ENCODE measurements around the gene BRD4.

The BRD4 gene

GRCh38 chr19:15198951-15199660, 133.2 kb downstream of the BRD4 start:
- no peak for TF ChIP-seq POLR2A (IDR thresholded peaks at IDR 0.05; ENCODE audit: low read depth, low read length)
- no peak for FAIRE-seq
- no peak for DNase-seq (ENCODE audit: insufficient read length, low spot score)

DNA sequence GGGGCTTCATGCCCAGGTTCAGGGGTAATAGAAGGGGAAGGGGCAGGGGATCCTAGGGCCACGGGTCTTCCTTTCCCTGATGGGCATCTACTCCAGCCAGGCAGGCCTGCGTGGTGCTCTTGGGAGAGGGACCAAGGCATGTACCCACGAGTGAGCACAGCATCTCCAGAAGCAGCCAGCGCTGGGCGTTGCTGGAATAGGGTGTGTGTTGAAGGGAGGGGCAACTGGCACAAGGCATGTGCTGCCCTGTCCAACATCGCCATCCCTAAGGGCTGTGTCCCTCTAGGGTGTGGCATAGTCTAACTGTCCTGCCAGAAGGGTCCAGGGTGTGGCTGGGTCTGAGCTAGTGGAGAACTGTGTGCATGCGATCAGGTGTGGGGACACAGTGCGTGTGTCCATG, 134.4 kb downstream of the BRD4 start:
- no peak for DNase-seq (ENCODE audit: insufficient read length, low spot score)
- FAIRE-seq, result no peak
- TF ChIP-seq POLR2A (IDR thresholded peaks at IDR 0.05; ENCODE audit: low read depth, low read length), result no peak

DNA sequence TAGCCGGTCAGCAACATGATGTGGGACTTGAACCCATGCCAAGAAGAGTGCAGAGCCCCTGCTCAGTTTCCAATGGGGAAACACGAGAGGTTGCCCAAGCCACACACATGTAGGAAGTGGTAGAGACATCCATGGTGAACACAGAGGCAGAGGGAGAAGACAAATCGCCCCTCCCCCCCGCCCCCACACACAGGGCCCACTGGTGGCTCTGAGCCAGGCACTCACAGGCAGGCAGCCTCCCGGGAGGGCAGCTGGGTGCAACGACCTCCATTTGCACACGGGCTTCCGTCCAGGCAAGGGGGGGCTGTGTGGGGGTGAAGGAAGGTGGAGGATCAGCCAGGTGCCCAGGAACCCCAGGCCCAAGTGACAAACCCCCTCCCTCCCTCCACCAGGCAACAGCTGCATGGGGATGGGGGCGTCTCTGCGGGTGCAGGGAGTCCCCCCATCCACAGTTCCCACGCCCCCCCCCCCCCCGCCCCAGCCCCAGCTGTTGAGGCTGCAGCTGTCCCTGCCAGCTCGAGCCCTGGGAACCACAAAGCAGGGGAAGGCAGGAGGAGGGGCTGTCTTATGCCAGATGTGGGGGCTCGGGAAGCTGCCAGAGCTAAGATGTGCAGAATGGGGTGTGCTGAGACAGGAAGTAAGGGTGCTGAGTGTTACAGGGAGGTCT, 134.9 kb downstream of the BRD4 start:
- FAIRE-seq, result no peak
- no peak for DNase-seq (ENCODE audit: insufficient read length, low spot score)

GRCh38 chr19:15196360-15197005, 135.9 kb downstream of the BRD4 start:
- DNase-seq (ENCODE audit: insufficient read length, low spot score), result no peak
- FAIRE-seq, result no peak
- TF ChIP-seq POLR2A (IDR thresholded peaks at IDR 0.05; ENCODE audit: low read depth, low read length), result no peak

More for the DNA sequence above, 134.9 kb downstream of the BRD4 start:
- TF ChIP-seq POLR2A (IDR thresholded peaks at IDR 0.05; ENCODE audit: low read depth, low read length), result no peak

- no peak for FAIRE-seq
- DNase-seq (ENCODE audit: insufficient read length, low spot score), result peak; percentile 86
- no peak for TF ChIP-seq POLR2A (IDR thresholded peaks at IDR 0.05; ENCODE audit: low read depth, low read length)
Measured at GRCh38 chr19:15195371-15196334, 136.7 kb downstream of the BRD4 start.

DNA sequence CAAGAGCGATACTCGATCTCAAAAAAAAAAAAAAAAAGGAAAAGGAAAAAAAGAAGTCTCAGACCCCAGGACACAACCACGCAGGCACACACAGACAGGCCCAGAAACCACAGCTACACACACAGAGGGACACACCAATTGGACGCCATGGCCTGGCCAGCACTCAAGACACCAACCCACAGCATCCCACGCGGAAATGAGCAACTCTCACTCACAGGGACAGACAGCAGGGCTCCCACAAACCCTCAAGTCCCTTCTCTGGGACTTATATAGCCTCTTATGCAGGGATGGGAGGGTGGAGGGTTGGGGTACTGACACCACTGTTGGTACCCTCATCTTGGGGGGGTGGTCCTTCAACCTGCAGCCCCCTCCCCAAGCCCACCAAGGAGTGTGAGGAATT, 137.4 kb downstream of the BRD4 start:
- peak; percentile 42 for DNase-seq (ENCODE audit: insufficient read length, low spot score)
- FAIRE-seq, result no peak
- TF ChIP-seq POLR2A (IDR thresholded peaks at IDR 0.05; ENCODE audit: low read depth, low read length), result no peak

GRCh38 chr19:15191982-15192381, 140.4 kb downstream of the BRD4 start:
- no peak for DNase-seq (ENCODE audit: insufficient read length, low spot score)
- FAIRE-seq, result no peak

DNA sequence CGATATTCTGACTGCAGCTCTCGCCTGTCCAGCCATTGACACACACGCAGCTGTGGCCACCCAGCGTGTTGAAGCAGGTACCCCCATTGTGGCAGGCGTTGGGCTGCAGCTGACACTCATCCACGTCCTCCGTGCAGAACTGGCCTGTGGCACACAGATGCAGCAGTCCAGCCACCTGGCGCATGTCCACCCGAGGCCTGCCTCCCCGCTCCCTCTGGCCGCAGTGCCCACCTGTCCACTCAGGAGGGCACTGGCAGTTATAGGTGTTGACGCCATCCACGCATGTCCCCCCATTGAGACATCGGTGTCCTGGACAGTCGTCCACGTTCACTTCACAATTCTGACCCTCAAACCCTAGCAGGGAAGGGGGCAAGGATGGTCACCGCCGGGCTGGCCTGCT, 140.8 kb downstream of the BRD4 start:
- FAIRE-seq (no peak), DNase-seq (ENCODE audit: insufficient read length, low spot score) (no peak)
- TF ChIP-seq POLR2A (IDR thresholded peaks at IDR 0.05; ENCODE audit: low read depth, low read length), result no peak

More at GRCh38 chr19:15191982-15192381, 140.4 kb downstream of the BRD4 start:
- no peak for TF ChIP-seq POLR2A (IDR thresholded peaks at IDR 0.05; ENCODE audit: low read depth, low read length)

- no peak for TF ChIP-seq POLR2A (IDR thresholded peaks at IDR 0.05; ENCODE audit: low read depth, low read length)
- DNase-seq (ENCODE audit: insufficient read length, low spot score), result no peak
- FAIRE-seq, result no peak
Measured at GRCh38 chr19:15188851-15189250, 143.5 kb downstream of the BRD4 start.

DNA sequence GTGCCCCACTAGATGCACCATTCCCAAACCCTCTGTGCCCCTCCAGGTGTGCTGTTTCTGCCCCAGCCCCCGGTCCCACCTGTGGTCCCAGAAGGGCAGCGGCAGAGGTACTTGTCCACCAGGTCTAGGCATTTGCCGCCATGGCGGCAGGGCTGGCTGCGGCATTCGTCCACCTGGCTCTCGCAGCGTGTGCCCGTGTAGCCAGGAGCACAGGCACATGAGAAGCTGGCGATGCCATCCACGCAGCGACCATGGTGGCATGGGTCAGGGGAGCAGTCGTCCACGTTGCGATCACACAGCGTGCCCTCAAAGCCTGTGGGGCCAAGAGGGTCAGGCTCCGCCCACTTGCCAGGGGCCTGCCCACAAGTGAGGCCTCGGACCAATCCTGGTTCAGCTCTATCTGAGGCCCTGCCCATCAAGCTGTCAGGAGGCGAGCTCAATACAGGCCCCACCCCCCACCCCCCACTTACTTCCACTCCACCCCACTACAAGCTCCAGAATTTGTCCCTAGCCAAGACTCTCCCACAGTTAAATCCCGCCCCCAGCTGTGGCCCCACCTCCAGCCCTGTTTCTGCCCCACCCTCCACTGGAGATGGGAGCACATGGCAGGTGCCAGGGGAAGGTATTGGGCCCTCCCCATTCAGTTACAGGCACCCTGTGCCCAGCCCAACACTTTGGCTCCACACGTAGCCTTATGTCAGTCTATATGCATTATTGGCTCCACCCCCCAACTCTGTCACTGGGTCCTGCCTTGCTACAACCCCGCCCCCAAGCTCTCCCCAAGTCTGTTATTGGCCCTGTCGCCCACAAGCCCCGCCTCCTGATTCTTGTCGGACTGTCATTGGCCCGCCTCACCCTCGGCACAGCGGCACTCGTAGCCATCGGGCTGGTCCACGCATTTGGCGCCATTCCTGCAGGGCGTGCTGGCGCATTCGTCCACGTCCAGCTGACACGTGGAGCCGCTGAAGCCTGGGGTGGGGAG, 145.0 kb downstream of the BRD4 start:
- DNase-seq (ENCODE audit: insufficient read length, low spot score), result no peak
- FAIRE-seq, result no peak
- TF ChIP-seq POLR2A (IDR thresholded peaks at IDR 0.05; ENCODE audit: low read depth, low read length), result no peak
